Hematopoietic multipotent progenitor cell (in vitro differentiated cells): Measurements from ENCODE around the gene SLC1A7. TPM values are rescaled to one million over a fixed set of nuclear protein-coding genes. Genes with fewer than 3 reads are reported as not detected.

ENCODE experiments used
- DNase-seq, 3 donors: peaks; one replicate each; pipeline ENCODE4 v3.0.0-alpha.2; 2011 to 2015; ENCODE audit warnings: low read depth in 2 of 3, low spot score in 2 of 3
- total RNA-seq: library from RNA; depleted of rRNA; stranded (reverse); fragments of >200 nt; gene quantifications from one replicate; pipeline ENCODE4 v1.2.3, GENCODE V29; 2012

SLC1A7 gene
- total RNA-seq, 1 donor = not detected

GRCh38 chr1:53093451-53093754 lies 49.0 kb downstream of the SLC1A7 start:
- no peak for DNase-seq

GRCh38 chr1:53092659-53093450 lies 49.6 kb downstream of the SLC1A7 start:
- no peak for DNase-seq

DNA sequence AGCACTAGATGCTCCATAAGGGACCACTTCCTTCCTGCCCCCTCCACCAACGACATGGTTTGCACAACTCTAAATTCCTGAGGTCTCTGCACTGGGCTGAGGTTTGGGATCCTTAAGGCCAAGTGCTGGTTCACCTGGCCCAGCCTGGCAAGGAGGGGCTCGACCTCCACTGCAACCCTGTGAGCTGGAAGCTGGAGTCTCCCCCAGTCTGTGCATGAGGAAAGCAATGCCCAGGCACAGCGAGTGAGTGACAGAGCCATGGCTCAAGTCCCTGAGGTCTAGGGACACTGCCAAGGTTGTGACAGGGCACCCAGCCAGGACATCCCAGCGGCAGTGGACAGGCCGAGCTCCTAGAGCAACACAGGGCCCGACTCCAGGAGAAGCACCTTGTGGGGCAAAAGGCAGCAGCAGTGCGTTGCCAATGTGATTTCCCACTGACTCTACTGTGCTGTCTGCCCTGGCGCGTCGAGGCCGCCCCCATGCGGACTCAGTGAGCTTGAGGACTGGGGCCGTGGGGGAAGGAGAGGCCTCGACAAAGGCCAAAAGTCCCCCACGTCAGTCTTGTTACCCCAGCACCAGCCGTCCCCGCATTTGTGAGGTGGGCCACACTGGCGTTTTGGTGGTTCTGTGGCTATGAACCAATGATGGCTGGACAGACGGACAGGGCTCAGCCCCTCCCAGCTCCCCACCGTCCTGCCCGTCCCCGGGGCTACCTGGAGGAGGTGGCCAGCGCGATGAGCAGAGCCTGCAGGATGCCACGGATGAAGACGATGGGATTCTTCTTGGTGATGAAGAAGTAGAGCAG lies 50.4 kb downstream of the SLC1A7 start:
- no peak for DNase-seq

DNA sequence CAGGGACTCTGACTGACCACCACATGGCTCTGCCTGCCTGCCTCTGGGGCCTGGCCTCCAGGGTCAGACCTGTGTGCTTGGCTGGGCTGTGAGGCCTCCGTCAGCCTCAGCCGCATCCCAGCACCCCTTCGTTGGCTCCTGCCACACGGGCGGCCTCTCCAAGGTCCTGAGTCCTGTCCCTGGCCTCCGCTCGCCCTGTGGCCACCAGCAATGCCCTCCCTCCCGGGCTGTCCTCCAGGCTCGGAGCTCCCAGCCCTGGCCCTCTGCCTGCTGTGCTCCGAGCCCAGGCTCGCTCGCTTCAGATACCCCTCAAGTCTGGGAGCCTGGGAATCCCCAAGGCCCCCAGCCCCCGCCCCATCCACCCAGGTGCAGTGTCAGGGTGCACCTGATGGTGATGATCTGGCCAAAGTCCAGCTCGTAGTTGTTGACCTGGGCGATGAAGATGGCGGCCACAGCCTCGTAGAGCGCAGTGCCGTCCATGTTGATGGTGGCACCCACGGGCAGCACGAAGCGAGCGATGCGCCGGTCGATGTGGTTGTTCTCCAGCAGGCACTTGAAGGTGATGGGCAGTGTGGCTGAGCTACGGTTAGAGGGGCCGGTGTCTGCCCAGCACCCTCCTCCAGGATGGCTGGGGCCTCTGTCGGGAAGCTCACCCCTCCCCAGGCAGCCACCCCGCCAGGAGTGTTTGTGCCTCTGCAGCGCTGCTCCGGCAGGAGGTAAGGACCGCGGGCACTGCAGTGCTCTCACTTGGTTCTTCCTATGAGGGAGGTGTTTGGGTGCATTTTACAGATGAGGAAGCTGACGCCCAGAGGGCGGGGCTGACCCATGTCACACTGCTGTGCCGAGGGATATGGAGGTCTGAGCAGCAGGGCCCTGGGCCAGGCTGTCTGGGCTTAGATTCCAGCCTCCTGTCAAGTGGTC lies 52.0 kb downstream of the SLC1A7 start:
- DNase-seq = no peak

- no peak for DNase-seq
Observed at GRCh38 chr1:53089478-53090226, 52.8 kb downstream of the SLC1A7 start.

DNA sequence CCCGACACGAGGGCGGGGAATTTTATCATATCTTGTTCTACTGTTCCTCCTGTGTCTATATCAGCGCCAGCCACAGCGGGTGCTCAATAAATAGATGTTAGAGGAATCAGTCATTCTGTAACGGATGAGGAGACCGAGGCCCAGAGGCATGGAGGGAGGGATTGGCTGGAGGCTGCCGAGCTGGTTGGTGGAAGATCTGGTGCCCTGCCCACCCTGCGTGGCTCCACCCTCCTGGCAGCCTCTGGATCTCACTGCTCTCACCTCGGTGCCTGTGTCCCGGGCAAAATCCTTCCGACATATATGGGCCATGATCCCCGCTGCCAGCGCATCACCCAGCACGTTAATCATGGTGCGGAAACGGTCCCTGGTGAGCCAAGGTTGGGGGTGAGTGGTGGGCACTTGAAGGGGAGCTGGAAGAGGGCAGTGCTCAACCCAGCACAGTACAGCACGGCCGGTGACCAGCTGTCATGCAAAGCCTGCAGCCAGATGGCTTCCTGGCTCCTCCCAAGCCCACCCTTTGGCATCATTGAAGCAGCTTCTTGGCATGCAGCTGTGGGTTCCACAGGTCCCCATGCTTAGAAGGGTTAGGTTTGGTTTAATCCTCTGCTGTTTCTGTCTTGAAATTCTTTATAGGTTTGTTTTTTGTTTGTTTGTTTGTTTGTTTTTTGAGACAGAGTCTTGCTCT lies 53.7 kb downstream of the SLC1A7 start:
- DNase-seq = no peak

DNA sequence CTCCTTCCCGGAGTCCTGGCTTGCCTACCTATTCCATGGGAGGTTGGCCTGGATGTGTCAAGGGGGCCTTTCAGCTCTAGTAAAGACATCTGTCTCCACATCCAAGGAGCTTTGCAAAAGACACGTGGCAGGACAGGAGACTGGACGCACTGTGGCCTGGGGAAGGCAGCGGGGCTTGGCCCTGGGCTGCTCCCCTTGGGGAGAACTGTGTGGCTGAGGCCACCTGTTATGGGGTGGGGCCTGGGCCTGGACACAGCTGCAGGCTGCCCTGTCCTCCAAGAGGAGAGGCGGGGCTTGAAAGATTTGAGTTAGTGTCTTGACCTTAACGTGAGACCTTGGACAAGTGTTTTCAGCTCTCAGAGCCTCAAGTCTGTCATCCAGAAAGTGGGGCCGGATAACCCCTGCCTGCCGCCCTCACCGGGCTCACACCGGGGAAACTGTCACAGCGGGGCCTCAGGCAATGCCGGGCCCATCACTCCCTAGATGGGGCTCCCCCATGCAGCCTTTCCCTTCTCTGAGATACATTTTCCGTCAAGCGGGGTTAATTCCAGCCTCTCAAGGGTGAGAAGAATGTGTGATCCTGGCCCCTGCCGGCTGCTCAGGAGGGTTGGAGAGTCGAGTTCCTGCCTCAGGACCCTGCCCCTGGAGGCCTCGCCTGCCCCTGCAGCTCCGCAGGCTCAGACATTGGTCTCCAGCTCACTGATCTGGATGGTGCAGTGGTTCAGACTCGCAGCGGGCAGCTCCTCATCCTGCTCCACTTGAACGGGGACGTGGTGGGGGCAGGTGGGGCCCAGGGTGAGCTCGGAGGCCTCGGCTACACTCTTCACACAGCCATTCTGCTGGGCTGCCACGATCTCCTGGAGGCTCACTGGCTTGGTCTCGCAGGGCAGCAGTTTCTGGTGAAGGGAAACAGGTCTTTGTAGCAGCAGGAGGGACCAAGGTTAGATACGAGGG lies 54.8 kb downstream of the SLC1A7 start:
- no peak for DNase-seq

DNA sequence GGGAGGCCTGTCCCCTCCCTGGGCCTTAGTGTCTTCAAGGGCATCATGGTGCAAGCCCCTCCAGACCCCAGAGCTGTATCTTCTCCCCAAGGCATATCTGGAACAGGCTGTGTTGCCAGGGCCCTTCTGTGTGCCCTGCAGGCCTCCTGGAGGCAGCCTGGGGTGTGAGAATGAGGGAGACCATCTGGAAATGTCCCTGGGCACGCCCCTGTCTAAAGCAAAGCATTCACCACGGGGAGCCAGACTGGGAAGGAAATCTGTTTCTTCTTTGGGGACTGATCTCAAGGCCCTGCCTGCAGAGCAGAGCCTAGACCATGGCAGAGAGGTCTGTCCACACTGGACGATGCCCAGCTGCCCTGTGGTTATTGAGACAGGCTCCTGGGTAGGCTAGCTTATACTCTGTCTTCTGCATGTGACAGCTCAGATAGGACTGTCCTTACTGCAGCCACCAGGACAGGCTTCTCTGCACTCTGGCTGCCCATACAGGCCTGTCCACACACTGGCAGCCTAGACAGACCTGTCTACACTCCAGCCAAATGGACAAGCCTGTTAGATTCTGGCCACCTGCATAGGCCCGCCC lies 55.9 kb downstream of the SLC1A7 start:
- no peak for DNase-seq

- DNase-seq = no peak
Observed at GRCh38 chr1:53085405-53085804, 57.0 kb downstream of the SLC1A7 start.

GRCh38 chr1:53084589-53084971 lies 57.9 kb downstream of the SLC1A7 start:
- no peak for DNase-seq

- no peak for DNase-seq
Observed at GRCh38 chr1:53083636-53084588, 58.5 kb downstream of the SLC1A7 start.

GRCh38 chr1:53082826-53083455 lies 59.5 kb downstream of the SLC1A7 start:
- no peak for DNase-seq

DNA sequence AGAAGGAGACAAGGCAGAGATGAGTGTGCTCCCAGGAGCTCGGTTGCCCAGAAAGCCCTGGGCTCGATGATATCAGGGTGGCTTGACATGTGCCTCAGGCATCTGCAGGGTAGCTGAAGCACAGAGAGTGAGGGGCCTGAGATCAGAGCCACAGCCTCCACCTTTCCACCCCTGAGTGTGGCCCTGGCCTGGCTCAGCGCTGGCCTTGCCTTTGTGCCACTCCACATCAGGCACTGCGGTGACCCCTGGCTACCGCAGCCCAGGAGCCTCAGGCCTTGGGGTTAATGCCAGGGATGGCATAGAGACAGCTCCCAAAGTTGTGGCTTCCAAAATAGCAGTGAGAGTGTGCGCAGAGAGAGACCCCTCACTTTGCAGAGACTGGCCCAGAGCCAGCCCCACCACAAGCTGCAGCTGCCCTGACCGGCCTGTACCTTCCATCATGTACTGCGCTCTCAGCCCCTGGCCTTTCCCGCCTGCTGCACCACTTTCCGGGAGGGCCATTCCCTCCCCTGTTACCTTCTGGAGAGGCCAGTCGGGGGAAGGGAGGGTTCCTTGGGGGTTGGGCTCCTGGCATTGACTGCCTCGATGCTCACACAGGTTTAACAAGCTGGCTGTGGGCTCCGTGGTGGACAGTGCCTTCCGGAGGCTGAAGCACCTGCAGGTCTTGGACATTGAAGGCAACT lies 60.9 kb downstream of the SLC1A7 start:
- DNase-seq = no peak

GRCh38 chr1:53080769-53081168 lies 61.7 kb downstream of the SLC1A7 start:
- DNase-seq = no peak

DNA sequence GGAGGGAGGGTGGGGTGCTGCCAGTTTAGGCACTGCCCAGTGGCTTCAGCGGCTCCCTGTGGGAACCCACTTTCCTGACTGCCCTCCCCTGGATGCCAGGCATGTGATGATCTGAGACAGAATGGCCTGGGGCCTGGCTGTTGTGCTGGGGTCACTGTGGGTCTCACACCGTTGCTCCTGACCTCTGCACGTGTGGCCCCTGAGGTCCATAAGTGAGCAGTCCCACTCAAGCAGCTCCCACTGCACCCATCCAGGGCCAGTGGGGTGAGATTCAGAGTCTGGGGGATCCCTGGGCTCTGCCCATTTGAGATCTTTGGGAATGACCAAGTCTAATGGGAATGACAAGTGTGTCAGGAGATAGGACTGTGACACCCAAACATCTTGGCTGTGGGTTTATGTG lies 62.4 kb downstream of the SLC1A7 start:
- no peak for DNase-seq

- DNase-seq = no peak
Observed at GRCh38 chr1:53079251-53079650, 63.2 kb downstream of the SLC1A7 start.
